MM.1S (cell line): ENCODE measurements around the gene GRID2IP.
A peak's percentile ranks its signal among the peaks of the same experiment; 100 is the strongest.

ENCODE experiments used
- DNase-seq: peaks from one replicate; pipeline ENCODE4 v3.0.0-alpha.2; 2015
- H2AFZ ChIP-seq: fragments of 300-600 bp; sonication (generic); 2 replicates; pipeline ENCODE4 v1.6.0; 2016; ENCODE audit warnings: antibody characterized with exemption, low read length
- H3F3A ChIP-seq: fragments of 300-600 bp; sonication (generic); 2 replicates; pipeline ENCODE4 v1.6.1; 2016; ENCODE audit warnings: mild to moderate bottlenecking, antibody characterized with exemption, low read length, moderate library complexity, mixed read lengths; ENCODE audit not compliant: insufficient read depth
- H3K27ac ChIP-seq: fragments of 300-600 bp; sonication (generic); 2 replicates; pipeline ENCODE4 v1.5.1; 2016; ENCODE audit warnings: mild to moderate bottlenecking, low read length
- H3K27me3 ChIP-seq: fragments of 300-600 bp; sonication (generic); replicated peaks from 2 replicates; pipeline ENCODE4 v1.6.0; 2016; ENCODE audit warnings: low read length; ENCODE audit not compliant: insufficient read depth
- H3K36me3 ChIP-seq: fragments of 300-600 bp; sonication (generic); replicated peaks from 2 replicates; pipeline ENCODE4 v1.6.1; 2016; ENCODE audit warnings: mild to moderate bottlenecking, low read length, mixed read lengths; ENCODE audit not compliant: insufficient read depth
- H3K4me1 ChIP-seq: fragments of 300-600 bp; sonication (generic); 2 replicates; pipeline ENCODE4 v1.6.1; 2016; ENCODE audit warnings: low read length, mixed read lengths
- H3K4me2 ChIP-seq: fragments of 300-600 bp; sonication (generic); 2 replicates; pipeline ENCODE4 v1.6.0; 2016; ENCODE audit warnings: low read depth, low read length
- H3K4me3 ChIP-seq: fragments of 300-600 bp; sonication (generic); 2 replicates; pipeline ENCODE4 v1.5.1; 2016; ENCODE audit warnings: low read length, mixed read lengths
- H3K79me2 ChIP-seq: fragments of 300-600 bp; sonication (generic); 2 replicates; pipeline ENCODE4 v1.6.1; 2016; ENCODE audit warnings: mixed run types, low read length, mixed read lengths
- H3K9ac ChIP-seq: fragments of 300-600 bp; sonication (generic); 2 replicates; pipeline ENCODE4 v1.6.1; 2016; ENCODE audit warnings: low read length, mixed read lengths
- H3K9me2 ChIP-seq: fragments of 300-600 bp; sonication (generic); replicated peaks from 2 replicates; pipeline ENCODE4 v1.6.1; 2016; ENCODE audit warnings: mild to moderate bottlenecking, low read length, mixed read lengths; ENCODE audit not compliant: insufficient read depth
- H3K9me3 ChIP-seq: fragments of 300-600 bp; sonication (generic); replicated peaks from 2 replicates; pipeline ENCODE4 v1.6.1; 2016; ENCODE audit warnings: mild to moderate bottlenecking, low read length, mixed read lengths; ENCODE audit not compliant: insufficient read depth
- H4K20me1 ChIP-seq: fragments of 300-600 bp; sonication (generic); 2 replicates; pipeline ENCODE4 v1.6.1; 2016; ENCODE audit warnings: mild to moderate bottlenecking, low read length, moderate library complexity, mixed read lengths; ENCODE audit not compliant: insufficient read depth
- CTCF ChIP-seq: fragments of 300-600 bp; sonication (generic); IDR thresholded peaks from 2 replicates; pipeline ENCODE4 v1.5.1; 2016; ENCODE audit warnings: antibody characterized with exemption, low read length, mixed read lengths
- EZH2 ChIP-seq: fragments of 300-600 bp; sonication (generic); optimal IDR thresholded peaks from 2 replicates; pipeline ENCODE3; 2017; ENCODE audit warnings: low read depth, mild to moderate bottlenecking, antibody characterized with exemption, low read length, mixed read lengths
- EZH2phosphoT487 ChIP-seq: fragments of 300-600 bp; sonication (generic); IDR thresholded peaks from 2 replicates; pipeline ENCODE4 v1.6.1; 2018; ENCODE audit warnings: antibody characterized with exemption, low read length

Gene GRID2IP

GRCh38 chr7:6531492-6532279, 19.6 kb downstream of the GRID2IP start:
- no peaks in the 10 kb centered on the region; the same call in 1 of the 2 replicates for H3K4me1 ChIP-seq
- H3K4me3 ChIP-seq: peak overlapping the region; percentile 62; the same call in 1 of the 2 replicates
- H3K9me3 ChIP-seq: no peaks in the 10 kb centered on the region
- no peak overlapping the region for H3K9ac ChIP-seq
- no peak for DNase-seq
- H3K27ac ChIP-seq: no peak overlapping the region
- TF ChIP-seq EZH2: no peak
- TF ChIP-seq CTCF: no peak
- TF ChIP-seq EZH2phosphoT487: no peak
- no peaks in the 10 kb centered on the region for H3K36me3 ChIP-seq
- H4K20me1 ChIP-seq: no peaks in the 10 kb centered on the region
- H3K79me2 ChIP-seq: no peaks in the 10 kb centered on the region
- H3F3A ChIP-seq: no peaks in the 10 kb centered on the region
- no peaks in the 10 kb centered on the region for H3K9me2 ChIP-seq
- H3K4me2 ChIP-seq: peak overlapping the region; percentile 48
- H3K27me3 ChIP-seq: peaks cover 16% of the 10 kb centered on the region
- H2AFZ ChIP-seq: 0 out of 2 replicates have a peak overlapping the region, but pooled peaks have one; percentile 49

GRCh38 chr7:6530626-6531491, 20.4 kb downstream of the GRID2IP start:
- no peak for TF ChIP-seq EZH2
- no peak for TF ChIP-seq EZH2phosphoT487
- peak overlapping the region; percentile 48 for H3K4me2 ChIP-seq
- H3K4me3 ChIP-seq: peak overlapping the region; percentile 62
- H3K4me1 ChIP-seq: no peaks in the 10 kb centered on the region; the same call in 1 of the 2 replicates
- peak overlapping the region; percentile 49; the same call in 1 of the 2 replicates for H2AFZ ChIP-seq
- peaks cover 20% of the 10 kb centered on the region for H3K27me3 ChIP-seq
- no peak overlapping the region for H3K27ac ChIP-seq
- H3K9me3 ChIP-seq: no peaks in the 10 kb centered on the region
- no peak overlapping the region for H3K9ac ChIP-seq
- H4K20me1 ChIP-seq: no peaks in the 10 kb centered on the region
- no peaks in the 10 kb centered on the region for H3F3A ChIP-seq
- DNase-seq: peak; percentile 29
- H3K36me3 ChIP-seq: no peaks in the 10 kb centered on the region
- H3K79me2 ChIP-seq: no peaks in the 10 kb centered on the region
- no peaks in the 10 kb centered on the region for H3K9me2 ChIP-seq

- Histone ChIP-seq H4K20me1 (no peaks in the 10 kb centered on the region), H3K79me2 (no peaks in the 10 kb centered on the region), H3K9me3 (no peaks in the 10 kb centered on the region), H3K27me3 (peaks cover 21% of the 10 kb centered on the region), H3K4me2 (no peak overlapping the region), H3K4me1 (no peaks in the 10 kb centered on the region; the same call in 1 of the 2 replicates), H3K9me2 (no peaks in the 10 kb centered on the region), H3F3A (no peaks in the 10 kb centered on the region), H2AFZ (no peak overlapping the region), H3K9ac (no peak overlapping the region), H3K27ac (no peak overlapping the region), H3K4me3 (no peak overlapping the region), H3K36me3 (no peaks in the 10 kb centered on the region)
- no peak for TF ChIP-seq EZH2phosphoT487
- no peak for TF ChIP-seq CTCF
- TF ChIP-seq EZH2: no peak
- DNase-seq: no peak
Observed at GRCh38 chr7:6529643-6530042, 21.6 kb downstream of the GRID2IP start.
